CD1c-positive myeloid dendritic cell (primary cell): ENCODE measurements around the gene PAK2.
A peak's percentile ranks its signal among the peaks of the same experiment; 100 is the strongest.
"Not testable (repeated sequence)": the region's sequence is repeated elsewhere in the genome, so short reads cannot be mapped to it uniquely, and the experiment has no call there.

Experiments used
- DNase-seq: peaks from one replicate; pipeline ENCODE4 v3.0.0-alpha.2; 2016; ENCODE audit errors: extremely low spot score

The PAK2 gene

GRCh38 chr3:196843435-196844110 is 103.9 kb downstream of the PAK2 start:
- DNase-seq, result no peak

GRCh38 chr3:196844235-196845219 is 104.9 kb downstream of the PAK2 start:
- DNase-seq, result not testable (repeated sequence)

GRCh38 chr3:196848375-196848774 is 108.7 kb downstream of the PAK2 start:
- DNase-seq, result not testable (repeated sequence)

DNA sequence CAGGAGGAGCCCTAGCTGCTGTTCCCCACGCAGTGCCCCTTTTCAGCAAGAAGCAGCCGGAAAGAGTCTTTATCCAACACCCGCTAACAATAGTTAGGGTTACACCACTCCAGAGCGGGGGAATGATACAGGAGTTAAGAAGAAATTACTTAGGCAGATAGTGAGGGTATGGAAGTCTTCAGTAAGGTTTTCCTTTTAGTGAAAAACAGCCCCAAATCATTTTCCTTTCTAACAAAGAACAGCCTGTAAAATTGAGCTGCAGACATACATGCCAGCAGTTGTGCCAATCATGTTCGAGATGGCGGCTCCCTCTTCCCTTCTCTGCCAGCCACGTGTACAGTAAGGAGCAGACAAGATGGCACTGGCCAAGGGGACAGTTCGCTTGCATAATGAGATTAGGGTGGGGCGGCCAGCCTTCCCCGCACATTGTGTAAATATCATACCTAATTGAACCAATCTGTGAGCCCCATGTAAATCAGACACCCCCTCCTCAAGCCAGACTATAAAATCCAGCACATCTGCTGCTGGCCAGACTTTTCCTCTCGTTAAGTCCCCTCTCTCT is 109.6 kb downstream of the PAK2 start:
- DNase-seq, result no peak

DNA sequence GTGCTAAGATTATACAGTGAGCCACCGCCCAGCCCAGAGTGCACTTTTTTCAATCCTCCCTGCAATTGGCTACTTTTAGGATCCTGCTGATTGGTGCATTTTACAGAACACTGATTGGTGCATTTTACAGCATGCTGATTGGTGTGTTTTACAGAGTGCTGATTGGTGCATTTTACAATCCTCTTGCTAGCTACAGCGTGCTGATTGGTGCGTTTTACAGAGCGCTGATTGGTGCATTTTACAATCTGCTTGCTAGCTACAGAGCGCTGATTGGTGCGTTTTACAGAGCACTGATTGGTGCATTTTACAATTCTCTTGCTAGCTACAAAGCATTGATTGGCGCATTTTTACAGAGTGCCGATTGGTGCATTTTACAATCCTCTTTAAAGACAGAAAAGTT is 123.3 kb downstream of the PAK2 start:
- DNase-seq, result not testable (repeated sequence)

DNA sequence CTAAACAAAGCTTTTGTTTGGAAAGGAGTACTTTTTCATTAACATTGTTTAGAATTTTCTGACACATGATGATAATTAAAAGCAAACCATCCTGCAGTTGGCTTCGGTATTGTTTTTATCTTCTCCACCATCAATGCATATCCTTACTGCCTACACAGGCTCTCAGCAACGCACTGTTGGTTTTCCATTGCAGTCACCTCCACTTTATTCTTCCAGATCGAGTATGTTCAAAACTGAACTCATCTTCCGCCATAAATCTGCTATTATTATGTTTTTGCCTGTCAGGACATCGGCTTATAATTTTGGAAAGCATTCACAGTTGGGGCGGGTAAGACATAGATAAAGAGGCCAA is 127.5 kb downstream of the PAK2 start:
- no peak for DNase-seq

GRCh38 chr3:196867507-196868296 is 128.0 kb downstream of the PAK2 start, which contains the start of gene SENP5:
TSS of gene SENP5 (plus strand) at chr3:196867920. CDS start at chr3:196885182, 17,262 bp downstream.
- peak; percentile 97 for DNase-seq

DNA sequence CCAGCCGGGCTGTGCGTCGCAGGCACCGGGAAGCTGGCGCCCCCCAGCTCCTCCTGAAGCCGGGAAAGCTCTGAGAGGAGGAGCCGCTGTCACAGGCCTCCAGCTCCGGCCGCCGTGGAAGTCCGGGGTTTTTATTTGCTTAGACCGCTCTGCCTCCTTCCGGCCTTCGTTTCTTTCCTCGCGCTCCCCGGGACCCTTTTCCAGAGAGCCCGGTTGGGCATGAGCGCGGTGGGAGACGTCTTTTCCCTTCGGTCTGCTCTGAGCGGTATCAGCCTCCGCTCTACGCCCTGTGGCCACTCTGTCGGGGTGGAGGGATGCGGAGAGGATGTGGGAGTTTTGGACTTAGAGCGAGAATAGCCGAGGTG is 128.6 kb downstream of the PAK2 start:
- DNase-seq, result peak; percentile 41

- no peak for DNase-seq
These were observed 132.7 kb downstream of the PAK2 start for GRCh38 chr3:196872316-196872715.

DNA sequence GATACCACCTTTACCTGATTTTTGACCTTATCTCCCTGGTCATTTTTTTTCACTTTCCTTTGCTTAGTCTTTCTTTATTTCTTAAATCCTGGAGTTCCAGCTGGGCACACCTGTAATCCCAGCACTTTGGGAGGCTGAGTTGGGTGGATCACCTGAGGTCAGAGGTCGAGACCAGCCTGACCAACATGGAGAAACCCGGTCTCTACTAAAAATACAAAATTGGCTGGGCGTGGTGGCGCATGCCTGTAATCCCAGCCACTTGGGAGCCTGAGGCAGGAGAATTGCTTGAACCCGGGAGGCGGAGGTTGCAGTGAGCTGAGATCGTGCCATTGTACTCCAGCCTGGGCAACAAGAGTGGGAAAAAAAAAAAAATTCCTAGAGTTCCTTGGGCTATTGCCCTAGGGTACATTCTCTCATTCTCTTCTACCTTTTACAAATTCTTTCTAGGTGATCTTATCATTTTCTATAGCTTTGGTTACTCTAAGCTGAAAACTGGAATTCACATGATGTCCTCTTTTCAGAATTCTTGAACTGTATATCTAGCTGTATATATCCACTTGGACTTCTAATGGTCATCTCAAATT is 134.9 kb downstream of the PAK2 start:
- not testable (repeated sequence) for DNase-seq

DNA sequence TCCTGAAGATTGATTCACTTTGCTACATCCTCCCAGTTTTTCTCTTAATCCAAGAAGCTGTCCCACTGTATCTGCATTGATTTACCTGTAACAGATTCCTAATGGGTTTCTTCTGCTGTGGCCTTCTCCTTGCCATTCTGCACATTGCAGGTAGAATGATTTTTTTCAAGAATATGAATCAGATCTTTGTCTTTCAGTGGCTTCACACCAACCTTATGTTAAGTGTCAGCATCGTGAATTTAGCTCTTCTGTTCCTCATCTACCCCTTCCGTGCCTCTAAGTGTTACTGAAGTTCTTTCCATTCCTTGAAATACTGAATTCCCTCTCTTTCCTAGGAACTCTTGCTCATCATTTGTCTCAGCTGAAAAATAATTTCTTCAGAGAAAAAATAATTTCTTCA is 135.6 kb downstream of the PAK2 start:
- no peak for DNase-seq
